ENCODE data around the gene MRTFB.
A peak's percentile ranks its signal among the peaks of the same experiment; 100 is the strongest.

Gene MRTFB

GRCh38 chr16:14291286-14291685 lies 220.2 kb downstream of the MRTFB start:
- no peak for DNase-seq

- DNase-seq, result no peak
Measured at GRCh38 chr16:14292051-14292825, 221.1 kb downstream of the MRTFB start.

GRCh38 chr16:14296663-14297062 lies 225.5 kb downstream of the MRTFB start:
- DNase-seq, result no peak

GRCh38 chr16:14298374-14299122 lies 227.4 kb downstream of the MRTFB start:
- DNase-seq, result no peak

- peak; percentile 31 for DNase-seq
Measured at GRCh38 chr16:14300705-14301168, 229.6 kb downstream of the MRTFB start.

GRCh38 chr16:14301169-14302030 lies 230.3 kb downstream of the MRTFB start:
- no peak for DNase-seq

GRCh38 chr16:14302031-14302398 lies 230.9 kb downstream of the MRTFB start:
- DNase-seq, result no peak

- DNase-seq, result no peak
Measured at GRCh38 chr16:14302399-14303181, 231.5 kb downstream of the MRTFB start.

GRCh38 chr16:14303182-14303618 lies 232.1 kb downstream of the MRTFB start:
- no peak for DNase-seq

- DNase-seq, result no peak
Measured at GRCh38 chr16:14303639-14304394, 232.7 kb downstream of the MRTFB start.

- DNase-seq, result no peak
Measured at GRCh38 chr16:14304891-14305460, 233.9 kb downstream of the MRTFB start.

GRCh38 chr16:14306485-14307058 lies 235.5 kb downstream of the MRTFB start:
- DNase-seq, result no peak

- DNase-seq, result no peak
Measured at GRCh38 chr16:14307059-14307526, 236.0 kb downstream of the MRTFB start.

GRCh38 chr16:14307527-14308367 lies 236.6 kb downstream of the MRTFB start:
- no peak for DNase-seq

GRCh38 chr16:14308368-14308723 lies 237.2 kb downstream of the MRTFB start:
- no peak for DNase-seq

- peak; percentile 19 for DNase-seq
Measured at GRCh38 chr16:14309001-14309886, 238.1 kb downstream of the MRTFB start.

- DNase-seq, result no peak
Measured at GRCh38 chr16:14309906-14310305, 238.8 kb downstream of the MRTFB start.

- DNase-seq, result no peak
Measured at GRCh38 chr16:14310519-14310991, 239.4 kb downstream of the MRTFB start.

- DNase-seq, result no peak
Measured at GRCh38 chr16:14314116-14314515, 243.0 kb downstream of the MRTFB start.

Measured in activated CD4-positive, alpha-beta T cell treated with anti-CD3 and anti-CD28 coated beads, Interleukin-2, amount 50 U/mL, for 16 hours (primary cell).